ENCODE data around the gene ELP5. TPM values are rescaled to one million over a fixed set of nuclear protein-coding genes. Genes with fewer than 3 reads are reported as not detected.

ELP5 gene
- total and polyA plus RNA-seq, 2 of the 4 experiments (the other 2 are of a cell fraction): 39.3 to 46.6 TPM

DNA sequence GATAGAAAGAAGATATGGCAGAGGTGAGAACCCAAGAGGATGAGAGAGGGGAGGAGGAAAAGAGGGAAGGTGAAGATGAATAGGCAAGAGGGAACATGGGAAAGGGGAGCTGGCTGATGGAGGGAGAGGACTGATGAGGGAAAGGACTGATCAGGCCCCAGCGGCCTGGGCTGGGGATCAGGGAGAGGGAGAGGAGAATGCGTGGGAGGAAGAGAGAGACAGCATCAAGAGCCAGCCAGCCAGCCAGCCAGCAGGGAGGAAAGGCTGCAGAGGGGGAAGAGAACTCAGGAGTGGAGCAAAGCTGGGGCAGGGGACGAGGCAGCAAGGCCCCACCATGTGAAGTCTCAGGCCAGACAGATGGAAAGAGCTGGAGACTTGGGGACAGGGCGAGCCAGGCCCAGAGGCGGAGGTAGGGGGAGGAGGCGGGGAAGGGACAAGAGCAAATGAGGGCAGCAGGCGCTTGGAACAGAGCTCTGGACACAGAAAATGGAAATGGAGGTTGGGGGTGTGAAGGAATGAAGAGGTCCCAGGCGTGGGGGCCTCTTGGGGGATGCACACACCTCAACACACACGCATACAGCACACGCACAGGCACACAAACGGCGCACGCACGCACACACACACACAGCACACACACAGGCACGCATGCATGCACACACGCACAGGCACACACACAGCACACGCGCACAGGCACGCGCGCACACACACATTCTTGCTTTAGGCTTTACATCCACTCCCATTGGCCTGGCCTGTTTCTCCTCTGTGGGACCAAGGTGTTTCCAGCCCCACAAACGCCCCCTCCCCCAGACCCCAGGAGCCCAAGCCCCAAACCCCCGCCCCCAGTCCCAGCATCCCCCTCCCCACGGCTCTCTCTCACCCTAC is 44.7 kb upstream of the ELP5 start:
- ATAC-seq (ENCODE audit: low read depth): peak; percentile 12; the same call in 1 of the 2 replicates
- no peak overlapping the region for H4K8ac ChIP-seq (ENCODE audit: low read depth in 2 of 2, low read length in 2 of 2)
- H3K4me3 ChIP-seq (ENCODE audit: insufficient read depth, low read depth, low read length): no peak overlapping the region
- H4K20me1 ChIP-seq (ENCODE audit: insufficient read depth, low read length): peaks cover 61% of the 10 kb centered on the region
- no peak overlapping the region for H4K91ac ChIP-seq (ENCODE audit: insufficient read depth, low read depth, low read length)
- peak; percentile 33 for DNase-seq
- no peak overlapping the region for H3K56ac ChIP-seq (ENCODE audit: extremely low read depth, insufficient read depth, low read length)
- no peak overlapping the region for H3K27ac ChIP-seq (ENCODE audit: insufficient read depth, low read length)
- H2AK9ac ChIP-seq (replicated peaks; ENCODE audit: low read depth, low read length, poor library complexity): no peak overlapping the region
- no peak overlapping the region for H2BK5ac ChIP-seq (ENCODE audit: low read depth, low read length, poor library complexity, severe bottlenecking)
- H3K9me3 ChIP-seq (ENCODE audit: control insufficient read depth, insufficient read depth, low read length): no peaks in the 10 kb centered on the region
- peaks cover 13% of the 10 kb centered on the region for H3K9me1 ChIP-seq (ENCODE audit: insufficient read depth, low read length)
- H3K79me1 ChIP-seq (ENCODE audit: low read depth in 1 of 2, low read length in 2 of 2): peaks cover 13 to 89% of the 10 kb centered on the region in 2 experiments
- H4K5ac ChIP-seq (ENCODE audit: low read depth, low read length): no peak overlapping the region
- ChIA-PET POLR2A (ENCODE audit: unreplicated experiment) (no interaction called here), CTCF (no interaction called here)
- no peak overlapping the region for H2BK15ac ChIP-seq (ENCODE audit: low read depth, low read length)
- H3K36me3 ChIP-seq (ENCODE audit: control insufficient read depth, insufficient read depth, low read length): peaks cover 17% of the 10 kb centered on the region
- no peak overlapping the region for H3K9ac ChIP-seq (ENCODE audit: low read depth, low read length)
- dilution Hi-C loops (cut with HindIII; ENCODE audit: low sequenced_read_pairs, unreplicated experiment) (no loop called here), in situ Hi-C loops (cut with MboI; ENCODE audit: low sequenced_read_pairs) (no loop called here), intact Hi-C loops (cut with micrococcal nuclease) (no loop called here)
- TF ChIP-seq CEBPB (IDR thresholded peaks at IDR 0.05; ENCODE audit: low read depth, low read length) (no peak), BHLHE40 (IDR thresholded peaks at IDR 0.05; ENCODE audit: low read depth, low read length) (no peak), MXI1 (IDR thresholded peaks at IDR 0.05; ENCODE audit: borderline replicate concordance, low read depth, low read length) (no peak), NFE2L2 (IDR thresholded peaks at IDR 0.05; ENCODE audit: low read depth, low read length) (no peak)
- no peak overlapping the region for H3K23ac ChIP-seq (ENCODE audit: low read depth, low read length)
- H2BK20ac ChIP-seq (ENCODE audit: low read depth, low read length): no peak overlapping the region
- H3K27me3 ChIP-seq (ENCODE audit: control insufficient read depth, insufficient read depth, low read length): no peaks in the 10 kb centered on the region
- no TSS peak for BruUV-seq (replicated peaks)
- no peak overlapping the region for H2BK120ac ChIP-seq (ENCODE audit: low read depth, low read length)
- H3K18ac ChIP-seq (ENCODE audit: low read depth, low read length): no peak overlapping the region
- 81% methylated on average over 6 of the region's 24 CpGs; no CpG with 5 or more reads in 1 of the 2 experiments for WGBS, 2 experiments (ENCODE audit: extremely low coverage in 2 of 2, insufficient read length in 1 of 2)
- H2AFZ ChIP-seq (replicated peaks; ENCODE audit: low read length, poor library complexity): peak overlapping the region; percentile 26
- no peak overlapping the region for H3K14ac ChIP-seq (replicated peaks; ENCODE audit: low read depth, low read length)
- H3K4me2 ChIP-seq (ENCODE audit: low read depth, low read length): no peak overlapping the region
- peak overlapping the region; percentile 70; the same call in 1 of the 2 replicates for H2AK5ac ChIP-seq (ENCODE audit: low read depth, low read length)
- H3K4me1 ChIP-seq (ENCODE audit: control insufficient read depth, insufficient read depth, low read length): peaks cover 9% of the 10 kb centered on the region
- no peak overlapping the region for H3K4ac ChIP-seq (ENCODE audit: low read depth, low read length)
